Neuron (in vitro differentiated cells): ENCODE measurements around the gene JAZF1.

Experiments used
- H2AFZ ChIP-seq: one replicate; pipeline ENCODE4 v1.6.1; 2013; ENCODE audit warnings: low read depth, mild to moderate bottlenecking, inconsistent platforms, low read length, moderate library complexity
- H3K27me3 ChIP-seq: one replicate; pipeline ENCODE4 v1.6.1; 2013; ENCODE audit warnings: low read length; ENCODE audit not compliant: insufficient read depth
- H3K36me3 ChIP-seq: one replicate; pipeline ENCODE4 v1.6.1; 2013; ENCODE audit warnings: low read length; ENCODE audit not compliant: insufficient read depth
- H3K4me1 ChIP-seq: one replicate; pipeline ENCODE4 v1.6.1; 2013; ENCODE audit warnings: low read length; ENCODE audit not compliant: insufficient read depth
- H3K4me3 ChIP-seq: 2 replicates; pipeline ENCODE4 v1.5.1; 2013; ENCODE audit warnings: mild to moderate bottlenecking, low read length, moderate library complexity
- H3K9me3 ChIP-seq: one replicate; pipeline ENCODE4 v1.6.1; 2013; ENCODE audit warnings: low read length

Gene JAZF1

GRCh38 chr7:28180364-28181147 lies at the start of gene JAZF1:
JAZF1 (minus strand) TSS chr7:28180795.
- H3K4me3 ChIP-seq = peak within 1 kb of the TSS; percentile 53
- peaks cover 7% of the 10 kb centered on the region for H3K4me1 ChIP-seq
- peaks cover 41% of the 10 kb centered on the region for H3K27me3 ChIP-seq
- no peaks in the 10 kb centered on the region for H3K9me3 ChIP-seq
- H2AFZ ChIP-seq = no peak within 1 kb of the TSS
- no peaks in the 10 kb centered on the region for H3K36me3 ChIP-seq

- Histone ChIP-seq H3K27me3 (no peaks in the 10 kb centered on the region), H3K4me1 (no peaks in the 10 kb centered on the region), H3K4me3 (no peak overlapping the region), H3K9me3 (no peaks in the 10 kb centered on the region), H3K36me3 (no peaks in the 10 kb centered on the region), H2AFZ (no peak overlapping the region)
Observed at GRCh38 chr7:28230261-28230660, 49.7 kb upstream of the JAZF1 start.

- no peak overlapping the region for H3K4me3 ChIP-seq
- no peaks in the 10 kb centered on the region for H3K4me1 ChIP-seq
- no peak overlapping the region for H2AFZ ChIP-seq
- H3K9me3 ChIP-seq = no peaks in the 10 kb centered on the region
- H3K27me3 ChIP-seq = no peaks in the 10 kb centered on the region
- H3K36me3 ChIP-seq = no peaks in the 10 kb centered on the region
Observed at GRCh38 chr7:28228396-28228795, 47.8 kb upstream of the JAZF1 start.

GRCh38 chr7:28226003-28226402 lies 45.4 kb upstream of the JAZF1 start:
- no peaks in the 10 kb centered on the region for H3K9me3 ChIP-seq
- no peaks in the 10 kb centered on the region for H3K36me3 ChIP-seq
- no peak overlapping the region for H3K4me3 ChIP-seq
- no peak overlapping the region for H2AFZ ChIP-seq
- H3K4me1 ChIP-seq = no peaks in the 10 kb centered on the region
- peaks cover 3% of the 10 kb centered on the region for H3K27me3 ChIP-seq

GRCh38 chr7:28225576-28225975 lies 45.0 kb upstream of the JAZF1 start:
- Histone ChIP-seq H3K9me3 (no peaks in the 10 kb centered on the region), H3K27me3 (peaks cover 3% of the 10 kb centered on the region), H2AFZ (no peak overlapping the region), H3K4me3 (no peak overlapping the region), H3K36me3 (no peaks in the 10 kb centered on the region), H3K4me1 (no peaks in the 10 kb centered on the region)

- H3K36me3 ChIP-seq = no peaks in the 10 kb centered on the region
- H3K9me3 ChIP-seq = no peaks in the 10 kb centered on the region
- no peak overlapping the region for H2AFZ ChIP-seq
- H3K4me1 ChIP-seq = no peaks in the 10 kb centered on the region
- peaks cover 3% of the 10 kb centered on the region for H3K27me3 ChIP-seq
- H3K4me3 ChIP-seq = no peak overlapping the region
Observed at GRCh38 chr7:28224675-28225074, 44.1 kb upstream of the JAZF1 start.

GRCh38 chr7:28224172-28224571 lies 43.6 kb upstream of the JAZF1 start:
- Histone ChIP-seq H3K36me3 (no peaks in the 10 kb centered on the region), H3K4me3 (no peak overlapping the region), H2AFZ (no peak overlapping the region), H3K4me1 (no peaks in the 10 kb centered on the region), H3K9me3 (no peaks in the 10 kb centered on the region), H3K27me3 (peaks cover 3% of the 10 kb centered on the region)

GRCh38 chr7:28222636-28223035 lies 42.0 kb upstream of the JAZF1 start:
- Histone ChIP-seq H3K4me1 (no peaks in the 10 kb centered on the region), H3K4me3 (no peak overlapping the region), H3K36me3 (no peaks in the 10 kb centered on the region), H3K9me3 (no peaks in the 10 kb centered on the region), H3K27me3 (peaks cover 3% of the 10 kb centered on the region), H2AFZ (no peak overlapping the region)

GRCh38 chr7:28219793-28220192 lies 39.2 kb upstream of the JAZF1 start:
- H3K36me3 ChIP-seq = no peaks in the 10 kb centered on the region
- no peak overlapping the region for H3K4me3 ChIP-seq
- peaks cover 4% of the 10 kb centered on the region for H3K4me1 ChIP-seq
- no peak overlapping the region for H2AFZ ChIP-seq
- no peaks in the 10 kb centered on the region for H3K9me3 ChIP-seq
- peaks cover 3% of the 10 kb centered on the region for H3K27me3 ChIP-seq

- Histone ChIP-seq H3K27me3 (no peaks in the 10 kb centered on the region), H3K4me3 (no peak overlapping the region), H3K4me1 (peaks cover 4% of the 10 kb centered on the region), H3K36me3 (no peaks in the 10 kb centered on the region), H3K9me3 (no peaks in the 10 kb centered on the region), H2AFZ (peak overlapping the region; percentile 71)
Observed at GRCh38 chr7:28217143-28217542, 36.5 kb upstream of the JAZF1 start.

- H3K4me3 ChIP-seq = no peak overlapping the region
- H3K36me3 ChIP-seq = no peaks in the 10 kb centered on the region
- H3K9me3 ChIP-seq = no peaks in the 10 kb centered on the region
- H3K27me3 ChIP-seq = no peaks in the 10 kb centered on the region
- no peak overlapping the region for H2AFZ ChIP-seq
- H3K4me1 ChIP-seq = no peaks in the 10 kb centered on the region
Observed at GRCh38 chr7:28211006-28211405, 30.4 kb upstream of the JAZF1 start.

- Histone ChIP-seq H3K4me1 (no peaks in the 10 kb centered on the region), H3K27me3 (no peaks in the 10 kb centered on the region)
Observed at GRCh38 chr7:28208506-28208905, 27.9 kb upstream of the JAZF1 start.

GRCh38 chr7:28207486-28208158 lies 27.0 kb upstream of the JAZF1 start:
- no peak overlapping the region for H3K4me3 ChIP-seq
- H3K36me3 ChIP-seq = no peaks in the 10 kb centered on the region
- no peaks in the 10 kb centered on the region for H3K9me3 ChIP-seq
- no peaks in the 10 kb centered on the region for H3K4me1 ChIP-seq
- no peaks in the 10 kb centered on the region for H3K27me3 ChIP-seq
- no peak overlapping the region for H2AFZ ChIP-seq

More at GRCh38 chr7:28208506-28208905, 27.9 kb upstream of the JAZF1 start:
- H3K9me3 ChIP-seq = no peaks in the 10 kb centered on the region
- H2AFZ ChIP-seq = no peak overlapping the region
- H3K4me3 ChIP-seq = no peak overlapping the region
- no peaks in the 10 kb centered on the region for H3K36me3 ChIP-seq
